CD4-positive, CD25-positive, alpha-beta regulatory T cell (primary cell): ENCODE measurements around the gene MAP4K5. TPM values are rescaled to one million over a fixed set of nuclear protein-coding genes. Genes with fewer than 3 reads are reported as not detected.

Source experiments
- ATAC-seq, 2 donors: fragments of 150-1000 bp; cut with Tn5 transposase; one replicate each; pipeline ENCODE4 v1.10.0; 2021; ENCODE audit warnings: low read depth in 2 of 2, moderate number of reproducible peaks in 2 of 2, moderate library complexity in 1 of 2
- DNase-seq, 3 donors: peaks; one replicate each; pipeline versions ENCODE4 v3.0.0 to v3.0.0-alpha.2; 2012 to 2022; ENCODE audit warnings: mixed read lengths in 1 of 3
- H3K27ac ChIP-seq: one replicate; pipeline ENCODE4 v1.7.0; 2013; ENCODE audit warnings: mild to moderate bottlenecking, low read length; ENCODE audit not compliant: insufficient read depth, poor library complexity, severe bottlenecking
- H3K27me3 ChIP-seq: one replicate; pipeline ENCODE4 v1.7.0; 2013; ENCODE audit warnings: low read length; ENCODE audit not compliant: control insufficient read depth, insufficient read depth
- H3K36me3 ChIP-seq: one replicate; pipeline ENCODE4 v1.7.0; 2013; ENCODE audit warnings: mild to moderate bottlenecking, low read length, moderate library complexity; ENCODE audit not compliant: control insufficient read depth, insufficient read depth
- H3K4me1 ChIP-seq: 2 replicates; pipeline ENCODE4 v1.7.0; 2013; ENCODE audit warnings: mild to moderate bottlenecking, low read length; ENCODE audit not compliant: insufficient read depth, control insufficient read depth, poor library complexity, severe bottlenecking
- H3K4me3 ChIP-seq: one replicate; pipeline ENCODE4 v1.7.0; 2013; ENCODE audit warnings: low read depth, mild to moderate bottlenecking, low read length, moderate library complexity
- H3K9me3 ChIP-seq, 2 experiments: 1 replicate in 1 of 2; 2 replicates in 1 of 2; pipeline ENCODE4 v1.7.0; 2013; ENCODE audit warnings: low read length in 2 of 2, mild to moderate bottlenecking in 1 of 2, moderate library complexity in 1 of 2; ENCODE audit not compliant: control insufficient read depth in 2 of 2
- H3K27ac Mint-ChIP-seq, 3 donors: one replicate each; pipeline ENCODE4 v1.8.0; 2020 to 2022; ENCODE audit warnings: mild to moderate bottlenecking in 3 of 3, mixed read lengths in 3 of 3, moderate library complexity in 2 of 3
- H3K27me3 Mint-ChIP-seq: one replicate; pipeline ENCODE4 v1.8.0; 2022; ENCODE audit warnings: mild to moderate bottlenecking, mixed read lengths
- H3K36me3 Mint-ChIP-seq: one replicate; pipeline ENCODE4 v1.8.0; 2020; ENCODE audit warnings: mixed read lengths
- H3K4me1 Mint-ChIP-seq, 4 donors: one replicate each; pipeline ENCODE4 v1.8.0; 2020 to 2022; ENCODE audit warnings: mixed read lengths in 4 of 4, mild to moderate bottlenecking in 1 of 4
- H3K4me3 Mint-ChIP-seq, 4 donors: one replicate each; pipeline ENCODE4 v1.8.0; 2020 to 2022; ENCODE audit warnings: mild to moderate bottlenecking in 4 of 4, mixed read lengths in 4 of 4, moderate library complexity in 3 of 4
- H3K9me3 Mint-ChIP-seq, 7 donors: one replicate each; pipeline ENCODE4 v1.8.0; 2020 to 2022; ENCODE audit warnings: mixed read lengths in 7 of 7, mild to moderate bottlenecking in 3 of 7, moderate library complexity in 2 of 7
- polyA plus RNA-seq, 4 donors: library from polyadenylated mRNA; unstranded; fragments of 300-500 nt; fragmentation: Illumina TruSeq; gene quantifications; one replicate each; pipeline ENCODE4 v1.2.3, GENCODE V29; 2021
- total RNA-seq: library from RNA; stranded (reverse); gene quantifications from one replicate; pipeline ENCODE4 v1.2.3, GENCODE V29; 2022

The MAP4K5 gene
- total and polyA plus RNA-seq, 5 donors from 2014 or later = 13.2 to 45.4 (median 22.5) TPM

DNA sequence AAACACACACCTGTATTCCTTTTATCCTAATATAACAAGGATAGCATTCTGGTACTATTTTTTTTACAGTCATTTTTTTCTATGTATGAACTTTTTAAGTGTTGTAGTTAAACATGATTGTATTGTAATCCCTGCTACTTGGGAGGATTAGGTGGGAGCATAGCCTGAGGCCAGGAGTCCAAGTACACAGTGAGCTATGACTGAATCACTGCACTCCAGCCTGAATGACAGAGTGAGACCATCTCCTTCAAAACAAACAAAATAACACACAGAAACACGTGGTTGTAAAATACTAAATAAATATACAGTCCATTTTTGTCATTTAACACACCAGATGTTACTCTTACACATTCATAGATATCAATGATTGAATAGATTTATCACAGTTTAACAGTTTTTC is 56.9 kb downstream of the MAP4K5 start:
- H3K36me3 ChIP-seq = peaks cover 57% of the 10 kb centered on the region
- no peak overlapping the region for H3K27ac Mint-ChIP-seq
- peaks cover 68% of the 10 kb centered on the region for H3K36me3 Mint-ChIP-seq
- no peak overlapping the region for H3K27ac ChIP-seq
- H3K4me1 Mint-ChIP-seq = peaks cover 0 to 18% (median under 1%) of the 10 kb centered on the region in 4 donors
- no peaks in the 10 kb centered on the region for H3K27me3 Mint-ChIP-seq
- no peaks in the 10 kb centered on the region for H3K4me1 ChIP-seq
- no peak for DNase-seq
- no peak overlapping the region for H3K4me3 Mint-ChIP-seq
- no peak for ATAC-seq
- peaks cover 0 to 33% (median 13%) of the 10 kb centered on the region in 7 donors for H3K9me3 Mint-ChIP-seq
- H3K4me3 ChIP-seq = no peak overlapping the region
- H3K27me3 ChIP-seq = no peaks in the 10 kb centered on the region
- H3K9me3 ChIP-seq = peaks cover 45 to 46% of the 10 kb centered on the region in 2 experiments

DNA sequence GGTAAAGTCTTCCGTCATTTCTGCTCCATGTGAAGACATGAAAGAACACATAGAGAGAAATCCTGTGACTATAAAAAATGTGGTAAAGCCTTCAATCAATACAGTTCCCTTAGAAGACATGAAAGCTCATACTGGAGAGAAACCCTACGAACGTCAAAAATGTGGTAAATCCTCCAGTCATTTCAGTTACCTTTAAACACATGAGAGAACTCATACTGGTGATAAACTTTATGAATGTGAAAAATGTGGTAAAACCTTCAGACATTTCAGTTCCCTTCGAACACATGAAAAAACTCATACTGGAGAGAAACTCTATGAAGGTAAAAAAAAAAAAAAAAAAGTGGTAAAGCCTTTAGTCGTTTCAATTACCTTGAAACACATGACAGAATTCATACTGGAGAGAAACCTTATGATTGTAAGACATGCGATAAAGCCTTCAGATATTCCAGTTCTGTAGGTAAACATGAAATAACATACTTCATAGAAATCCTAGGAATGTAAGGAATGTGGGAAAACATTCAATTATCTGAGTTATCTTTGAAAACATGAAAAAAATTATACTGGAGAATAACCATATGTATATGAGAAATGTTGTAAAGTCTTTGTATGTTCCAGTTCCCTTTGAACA is 60.4 kb downstream of the MAP4K5 start:
- no peak for ATAC-seq
- peaks cover 0 to 33% (median 10%) of the 10 kb centered on the region in 7 donors for H3K9me3 Mint-ChIP-seq
- peaks cover 86% of the 10 kb centered on the region for H3K36me3 ChIP-seq
- no peak overlapping the region for H3K27ac ChIP-seq
- no peaks in the 10 kb centered on the region for H3K4me1 ChIP-seq
- H3K4me3 Mint-ChIP-seq = no peak overlapping the region
- no peak overlapping the region for H3K4me3 ChIP-seq
- no peak overlapping the region for H3K27ac Mint-ChIP-seq
- H3K36me3 Mint-ChIP-seq = peaks cover 73% of the 10 kb centered on the region
- no peaks in the 10 kb centered on the region for H3K27me3 ChIP-seq
- DNase-seq = no peak
- H3K4me1 Mint-ChIP-seq = peaks cover 5 to 15% (median 10%) of the 10 kb centered on the region in 4 donors
- no peaks in the 10 kb centered on the region for H3K27me3 Mint-ChIP-seq
- H3K9me3 ChIP-seq = peaks cover 54 to 57% of the 10 kb centered on the region in 2 experiments

DNA sequence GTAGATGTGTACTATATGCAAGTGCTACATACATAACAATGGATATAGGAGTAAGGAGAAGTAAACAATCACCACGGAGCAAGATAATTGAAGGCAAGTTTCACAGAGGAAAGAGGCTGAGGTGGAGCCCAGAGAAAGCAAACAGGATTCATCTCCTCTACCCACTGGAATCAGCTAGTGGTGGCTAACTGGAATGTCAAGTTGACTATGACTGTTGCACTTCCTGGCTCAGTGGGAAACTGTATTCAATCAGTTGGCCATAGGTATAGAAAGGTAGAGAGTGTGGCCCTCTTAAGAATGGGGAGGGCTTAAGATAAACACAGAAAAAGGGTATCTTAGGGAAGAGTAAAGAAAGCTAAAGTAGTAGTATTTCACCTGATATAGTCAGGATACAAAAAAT is 62.4 kb downstream of the MAP4K5 start:
- peaks cover 76% of the 10 kb centered on the region for H3K36me3 Mint-ChIP-seq
- H3K9me3 ChIP-seq = peaks cover 50 to 52% of the 10 kb centered on the region in 2 experiments
- H3K4me1 ChIP-seq = no peaks in the 10 kb centered on the region
- no peak for DNase-seq
- H3K4me3 ChIP-seq = no peak overlapping the region
- peaks cover 5 to 15% (median 10%) of the 10 kb centered on the region in 4 donors for H3K4me1 Mint-ChIP-seq
- no peak overlapping the region for H3K4me3 Mint-ChIP-seq
- H3K27me3 ChIP-seq = no peaks in the 10 kb centered on the region
- no peak overlapping the region for H3K27ac Mint-ChIP-seq
- H3K27ac ChIP-seq = no peak overlapping the region
- H3K36me3 ChIP-seq = peaks cover 90% of the 10 kb centered on the region
- no peak for ATAC-seq
- H3K27me3 Mint-ChIP-seq = no peaks in the 10 kb centered on the region
- peaks cover 0 to 33% (median 10%) of the 10 kb centered on the region in 7 donors for H3K9me3 Mint-ChIP-seq

DNA sequence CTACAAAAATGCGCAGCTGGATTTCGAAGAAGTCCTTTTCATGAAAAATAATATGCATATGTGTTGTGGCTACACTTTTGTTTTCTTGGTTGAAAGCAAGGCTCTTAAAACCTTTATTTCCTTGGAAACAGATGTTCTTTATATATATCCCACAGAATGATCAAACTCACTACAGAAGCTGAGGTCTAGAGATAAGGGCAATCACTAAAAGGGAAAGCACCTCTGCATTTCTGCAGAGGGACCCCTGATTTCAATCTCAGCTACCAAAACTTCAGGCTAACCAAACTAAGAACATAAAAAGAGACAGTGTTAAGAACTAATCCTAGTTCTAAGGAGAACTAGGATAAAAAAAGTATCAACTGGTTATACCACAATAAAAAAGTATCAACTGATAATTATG is 70.3 kb downstream of the MAP4K5 start:
- Histone ChIP-seq H3K4me3 (no peak overlapping the region), H3K36me3 (peaks cover 50% of the 10 kb centered on the region), H3K27ac (no peak overlapping the region), H3K9me3 (no peaks in the 10 kb centered on the region), H3K27me3 (no peaks in the 10 kb centered on the region), H3K4me1 (no peaks in the 10 kb centered on the region)
- no peak overlapping the region for H3K4me3 Mint-ChIP-seq
- H3K4me1 Mint-ChIP-seq = peaks cover 0 to 3% (median 0%) of the 10 kb centered on the region in 4 donors
- ATAC-seq = no peak
- no peaks in the 10 kb centered on the region for H3K9me3 Mint-ChIP-seq
- no peaks in the 10 kb centered on the region for H3K27me3 Mint-ChIP-seq
- no peak overlapping the region for H3K27ac Mint-ChIP-seq
- no peak for DNase-seq
- H3K36me3 Mint-ChIP-seq = peaks cover 19% of the 10 kb centered on the region

DNA sequence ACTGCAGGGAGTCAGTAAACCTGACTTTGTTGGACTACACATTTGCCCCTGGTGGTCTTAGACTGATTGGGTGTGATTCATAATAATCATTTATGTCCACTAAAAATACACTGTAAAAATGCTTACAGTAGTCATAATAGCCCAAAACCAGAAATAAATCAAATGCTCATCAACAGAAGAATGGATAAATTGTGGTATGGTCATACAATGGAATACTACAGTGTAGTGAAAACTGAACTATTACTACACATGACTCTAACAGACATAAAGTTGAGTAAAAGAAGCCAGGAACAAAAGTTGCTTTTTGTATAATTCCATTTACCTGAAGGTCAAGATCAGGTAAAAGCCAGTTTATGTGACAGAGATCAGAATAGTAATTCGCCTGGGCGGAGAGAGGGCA is 78.5 kb downstream of the MAP4K5 start:
- Histone ChIP-seq H3K36me3 (peaks cover 73% of the 10 kb centered on the region), H3K4me3 (no peak overlapping the region), H3K4me1 (no peaks in the 10 kb centered on the region), H3K9me3 (no peaks in the 10 kb centered on the region), H3K27ac (no peak overlapping the region), H3K27me3 (no peaks in the 10 kb centered on the region)
- Mint-ChIP-seq H3K4me1 (peaks cover 0 to 7% (median 1%) of the 10 kb centered on the region in 4 donors), H3K27me3 (no peaks in the 10 kb centered on the region), H3K36me3 (peaks cover 51% of the 10 kb centered on the region), H3K9me3 (peaks cover 0 to 8% (median 0%) of the 10 kb centered on the region in 7 donors), H3K4me3 (no peak overlapping the region), H3K27ac (no peak overlapping the region)
- DNase-seq (no peak), ATAC-seq (no peak)

DNA sequence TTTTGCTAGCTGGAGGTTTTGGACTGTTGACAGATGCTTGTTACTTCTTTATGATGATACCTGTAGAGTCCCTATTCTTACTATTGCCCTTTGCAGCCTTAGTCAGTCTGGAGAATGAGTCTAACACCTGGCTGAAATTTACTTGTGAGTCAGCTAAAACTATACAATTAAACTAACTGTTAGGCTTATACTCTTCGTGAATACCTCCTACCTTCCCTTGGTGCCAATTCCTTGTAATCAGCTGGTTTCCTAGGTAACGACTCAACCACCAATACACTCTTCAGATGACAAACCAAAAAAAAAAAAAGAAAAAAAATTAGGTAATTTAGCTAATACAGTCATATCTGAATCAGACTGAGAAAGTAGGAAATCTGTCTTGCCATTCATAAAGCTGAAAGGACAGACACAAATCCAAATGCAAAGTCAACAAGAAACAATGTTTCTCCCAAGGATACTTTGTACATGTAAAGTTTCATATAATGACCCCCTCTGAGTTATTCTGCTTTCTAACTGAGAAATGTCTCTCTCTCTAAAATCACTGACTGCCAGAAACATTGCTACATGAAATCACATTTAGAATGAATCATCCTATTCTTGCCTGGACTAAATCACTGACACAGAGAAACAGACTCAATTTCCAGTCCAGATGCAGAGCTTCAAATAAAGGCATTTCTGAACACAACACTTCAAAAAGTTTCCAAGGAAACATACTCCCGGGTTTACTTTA is 79.2 kb downstream of the MAP4K5 start:
- H3K27me3 Mint-ChIP-seq = no peaks in the 10 kb centered on the region
- peaks cover 0 to 7% (median 1%) of the 10 kb centered on the region in 4 donors for H3K4me1 Mint-ChIP-seq
- DNase-seq = no peak
- Histone ChIP-seq H3K36me3 (peaks cover 72% of the 10 kb centered on the region), H3K4me3 (no peak overlapping the region), H3K4me1 (no peaks in the 10 kb centered on the region), H3K27ac (no peak overlapping the region), H3K9me3 (no peaks in the 10 kb centered on the region), H3K27me3 (no peaks in the 10 kb centered on the region)
- no peak overlapping the region for H3K27ac Mint-ChIP-seq
- H3K9me3 Mint-ChIP-seq = peaks cover 0 to 8% (median 0%) of the 10 kb centered on the region in 7 donors
- peaks cover 54% of the 10 kb centered on the region for H3K36me3 Mint-ChIP-seq
- no peak for ATAC-seq
- no peak overlapping the region for H3K4me3 Mint-ChIP-seq

DNA sequence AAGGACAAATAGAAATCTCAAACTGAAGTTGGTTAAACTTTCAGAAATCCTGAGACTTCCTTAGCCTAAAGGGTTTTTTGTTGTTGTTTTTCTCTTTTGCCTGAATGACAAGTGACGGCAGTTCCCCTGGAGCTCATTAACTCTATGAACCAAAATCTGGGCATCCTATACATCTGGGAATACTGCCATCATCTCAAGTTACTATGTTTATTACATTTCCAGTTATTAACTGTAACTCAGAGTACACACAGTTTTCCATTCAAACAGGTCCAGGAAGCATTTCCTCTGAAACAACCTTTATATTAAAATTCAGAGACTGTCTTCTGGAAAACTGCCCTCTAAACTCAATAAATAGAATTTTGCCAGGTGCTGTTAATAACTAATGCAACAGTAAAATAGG is 80.1 kb downstream of the MAP4K5 start:
- peaks cover 0 to 7% (median 1%) of the 10 kb centered on the region in 4 donors for H3K4me1 Mint-ChIP-seq
- no peak overlapping the region for H3K4me3 ChIP-seq
- H3K9me3 ChIP-seq = no peaks in the 10 kb centered on the region
- H3K4me3 Mint-ChIP-seq = no peak overlapping the region
- ATAC-seq = no peak
- H3K27ac Mint-ChIP-seq = no peak overlapping the region
- no peaks in the 10 kb centered on the region for H3K27me3 Mint-ChIP-seq
- H3K9me3 Mint-ChIP-seq = peaks cover 0 to 8% (median 0%) of the 10 kb centered on the region in 7 donors
- DNase-seq = no peak
- H3K4me1 ChIP-seq = no peaks in the 10 kb centered on the region
- H3K27me3 ChIP-seq = no peaks in the 10 kb centered on the region
- H3K36me3 ChIP-seq = peaks cover 72% of the 10 kb centered on the region
- H3K27ac ChIP-seq = no peak overlapping the region
- H3K36me3 Mint-ChIP-seq = peaks cover 54% of the 10 kb centered on the region
